ENCODE results near the gene RTKN.

RTKN gene

DNA sequence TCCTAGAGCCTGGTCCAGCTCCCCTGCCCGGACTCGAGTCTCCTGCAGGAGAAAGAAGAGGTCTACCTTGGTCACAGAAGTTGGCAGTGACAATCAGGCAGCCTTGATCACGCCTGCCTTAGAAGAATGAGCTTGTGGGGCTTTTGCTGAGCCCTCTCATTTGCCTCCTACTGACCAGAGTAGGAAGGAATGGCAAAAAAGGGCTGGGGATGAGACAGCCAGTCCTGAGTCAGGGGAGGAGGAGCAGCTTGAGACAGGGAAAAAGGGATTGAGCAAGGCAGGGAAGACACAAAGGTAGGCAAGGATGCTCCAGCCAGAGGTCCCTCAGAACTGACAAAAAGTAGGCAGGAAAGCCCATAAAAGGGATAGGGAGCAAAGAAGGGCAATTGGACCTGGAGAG lies 14.2 kb downstream of the RTKN start:
- Histone ChIP-seq H3K36me3 (ENCODE audit: insufficient read depth) (no peaks in the 10 kb centered on the region), H3K79me2 (ENCODE audit: insufficient read depth, low read depth) (no peaks in the 10 kb centered on the region), H3K4me1 (ENCODE audit: low read depth, poor library complexity, severe bottlenecking) (no peaks in the 10 kb centered on the region), H3K27ac (no peak overlapping the region), H3K27me3 (ENCODE audit: insufficient read depth, low read depth) (no peaks in the 10 kb centered on the region), H4K20me1 (ENCODE audit: insufficient read depth) (no peaks in the 10 kb centered on the region), H3K4me3 (IDR thresholded peaks at IDR 0.05; ENCODE audit: insufficient read depth, low read depth, low read length) (no peak overlapping the region), H2AFZ (ENCODE audit: low read depth) (no peak overlapping the region), H3K9ac (no peak overlapping the region), H3K4me2 (no peak overlapping the region)
- TF ChIP-seq, protein P1, sequence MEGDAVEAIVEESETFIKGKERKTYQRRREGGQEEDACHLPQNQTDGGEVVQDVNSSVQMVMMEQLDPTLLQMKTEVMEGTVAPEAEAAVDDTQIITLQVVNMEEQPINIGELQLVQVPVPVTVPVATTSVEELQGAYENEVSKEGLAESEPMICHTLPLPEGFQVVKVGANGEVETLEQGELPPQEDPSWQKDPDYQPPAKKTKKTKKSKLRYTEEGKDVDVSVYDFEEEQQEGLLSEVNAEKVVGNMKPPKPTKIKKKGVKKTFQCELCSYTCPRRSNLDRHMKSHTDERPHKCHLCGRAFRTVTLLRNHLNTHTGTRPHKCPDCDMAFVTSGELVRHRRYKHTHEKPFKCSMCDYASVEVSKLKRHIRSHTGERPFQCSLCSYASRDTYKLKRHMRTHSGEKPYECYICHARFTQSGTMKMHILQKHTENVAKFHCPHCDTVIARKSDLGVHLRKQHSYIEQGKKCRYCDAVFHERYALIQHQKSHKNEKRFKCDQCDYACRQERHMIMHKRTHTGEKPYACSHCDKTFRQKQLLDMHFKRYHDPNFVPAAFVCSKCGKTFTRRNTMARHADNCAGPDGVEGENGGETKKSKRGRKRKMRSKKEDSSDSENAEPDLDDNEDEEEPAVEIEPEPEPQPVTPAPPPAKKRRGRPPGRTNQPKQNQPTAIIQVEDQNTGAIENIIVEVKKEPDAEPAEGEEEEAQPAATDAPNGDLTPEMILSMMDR (conservative IDR thresholded peaks at IDR 0.05; ENCODE audit: low read depth, low read length): no peak

DNA sequence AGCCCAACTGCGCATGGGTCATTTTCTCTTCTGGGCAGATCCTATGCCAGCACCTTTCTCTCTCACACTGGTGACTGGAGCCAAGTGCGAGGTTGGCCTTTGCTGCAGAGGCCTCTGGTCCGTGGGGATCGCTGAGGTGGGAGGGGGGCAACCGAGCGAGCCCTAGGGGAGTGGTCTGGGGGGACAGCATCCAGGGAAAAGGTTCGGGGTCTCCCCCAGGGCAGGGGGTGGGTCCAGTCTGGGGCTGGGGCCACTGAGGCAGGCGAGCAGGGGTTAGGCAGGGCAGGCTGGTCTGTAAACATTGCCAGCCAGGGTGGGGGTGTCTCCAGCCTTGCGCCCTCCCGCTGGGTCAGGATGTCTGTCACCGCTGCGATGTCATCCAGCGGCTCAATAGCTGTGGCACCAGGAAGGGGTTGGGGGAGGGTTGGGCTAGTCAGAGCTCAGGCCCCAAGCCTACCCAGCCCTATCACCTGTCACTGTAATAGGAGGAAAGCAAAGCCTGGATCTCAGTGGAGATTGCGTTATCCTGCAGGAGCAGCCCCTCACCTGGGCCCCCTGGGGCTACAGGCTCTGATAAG lies 15.5 kb downstream of the RTKN start:
- Histone ChIP-seq H3K36me3 (ENCODE audit: insufficient read depth) (no peaks in the 10 kb centered on the region), H3K27me3 (ENCODE audit: insufficient read depth, low read depth) (no peaks in the 10 kb centered on the region), H3K4me3 (IDR thresholded peaks at IDR 0.05; ENCODE audit: insufficient read depth, low read depth, low read length) (no peak overlapping the region), H3K4me1 (ENCODE audit: low read depth, poor library complexity, severe bottlenecking) (peaks cover 6% of the 10 kb centered on the region), H3K79me2 (ENCODE audit: insufficient read depth, low read depth) (no peaks in the 10 kb centered on the region), H2AFZ (ENCODE audit: low read depth) (no peak overlapping the region), H3K27ac (no peak overlapping the region), H4K20me1 (ENCODE audit: insufficient read depth) (no peaks in the 10 kb centered on the region), H3K9ac (no peak overlapping the region), H3K4me2 (no peak overlapping the region)
- TF ChIP-seq, protein P1 (conservative IDR thresholded peaks at IDR 0.05; ENCODE audit: low read depth, low read length): no peak

DNA sequence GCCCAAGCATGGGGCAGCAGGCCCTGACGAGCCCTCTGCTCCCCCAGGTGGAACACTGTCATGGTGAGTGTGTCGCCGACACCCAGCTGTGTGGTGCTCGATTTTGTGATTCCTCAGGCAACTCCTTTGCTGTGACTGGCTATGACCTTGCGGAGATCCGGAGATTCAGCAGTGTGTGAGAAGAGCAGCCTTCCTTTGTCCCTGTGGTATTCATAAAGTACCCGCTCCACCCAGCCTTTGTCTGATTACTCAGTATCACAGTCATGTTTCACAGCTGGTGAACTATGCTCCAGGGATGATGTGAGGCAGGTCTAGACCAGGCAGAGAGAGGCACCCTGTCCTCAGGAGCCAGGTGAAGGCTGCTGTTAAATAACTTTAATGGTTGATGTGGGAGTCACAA lies 16.2 kb downstream of the RTKN start:
- Histone ChIP-seq H3K79me2 (ENCODE audit: insufficient read depth, low read depth) (no peaks in the 10 kb centered on the region), H3K4me3 (IDR thresholded peaks at IDR 0.05; ENCODE audit: insufficient read depth, low read depth, low read length) (no peak overlapping the region), H3K36me3 (ENCODE audit: insufficient read depth) (no peaks in the 10 kb centered on the region), H3K27me3 (ENCODE audit: insufficient read depth, low read depth) (no peaks in the 10 kb centered on the region), H4K20me1 (ENCODE audit: insufficient read depth) (no peaks in the 10 kb centered on the region), H3K9ac (no peak overlapping the region), H3K4me1 (ENCODE audit: low read depth, poor library complexity, severe bottlenecking) (peaks cover 11% of the 10 kb centered on the region), H3K4me2 (no peak overlapping the region), H2AFZ (ENCODE audit: low read depth) (no peak overlapping the region), H3K27ac (no peak overlapping the region)
- TF ChIP-seq, protein P1 (conservative IDR thresholded peaks at IDR 0.05; ENCODE audit: low read depth, low read length): no peak

DNA sequence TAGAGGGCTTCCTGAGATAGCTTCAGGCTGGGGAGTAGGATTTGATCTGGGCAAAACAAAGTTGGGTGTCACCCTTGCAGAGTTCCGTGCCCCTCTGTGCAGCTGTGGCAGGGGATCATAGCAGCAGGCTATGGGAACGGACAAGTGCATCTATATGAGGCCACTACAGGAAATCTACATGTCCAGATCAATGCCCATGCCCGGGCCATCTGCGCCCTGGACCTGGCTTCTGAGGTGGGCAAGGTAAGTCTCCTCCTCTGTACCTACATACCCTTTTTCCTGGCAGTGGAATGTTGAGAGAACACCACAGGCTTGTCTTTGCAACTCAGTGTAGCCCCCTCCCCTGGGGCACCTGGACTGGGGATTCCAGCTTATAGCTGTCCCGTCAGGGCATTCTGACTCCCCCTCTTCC lies 16.7 kb downstream of the RTKN start:
- H2AFZ ChIP-seq (ENCODE audit: low read depth): no peak overlapping the region
- no peaks in the 10 kb centered on the region for H4K20me1 ChIP-seq (ENCODE audit: insufficient read depth)
- no peak overlapping the region for H3K9ac ChIP-seq
- H3K27ac ChIP-seq: no peak overlapping the region
- no peak overlapping the region for H3K4me2 ChIP-seq
- no peaks in the 10 kb centered on the region for H3K36me3 ChIP-seq (ENCODE audit: insufficient read depth)
- TF ChIP-seq, protein P1 (conservative IDR thresholded peaks at IDR 0.05; ENCODE audit: low read depth, low read length): no peak
- H3K4me1 ChIP-seq (ENCODE audit: low read depth, poor library complexity, severe bottlenecking): peaks cover 14% of the 10 kb centered on the region
- H3K27me3 ChIP-seq (ENCODE audit: insufficient read depth, low read depth): no peaks in the 10 kb centered on the region
- no peaks in the 10 kb centered on the region for H3K79me2 ChIP-seq (ENCODE audit: insufficient read depth, low read depth)
- no peak overlapping the region for H3K4me3 ChIP-seq (IDR thresholded peaks at IDR 0.05; ENCODE audit: insufficient read depth, low read depth, low read length)

Data from KMS-11 (cell line).